ENCODE results near the gene SCRN1.

- no peak for TF ChIP-seq EZH2phosphoT487 (IDR thresholded peaks at IDR 0.05; ENCODE audit: borderline replicate concordance, low read depth, low read length)
- no peak for TF ChIP-seq CTCF (conservative IDR thresholded peaks at IDR 0.05; ENCODE audit: low read length)
These were observed 92.8 kb downstream of the SCRN1 start for GRCh38 chr7:29896685-29897411.

All from OCI-LY7 (cell line).